ENCODE measurements around the gene KRT26. TPM values are rescaled to one million over a fixed set of nuclear protein-coding genes. Genes with fewer than 3 reads are reported as not detected.
"Not testable (repeated sequence)": the region's sequence is repeated elsewhere in the genome, so short reads cannot be mapped to it uniquely, and the experiment has no call there.

Gene KRT26
- total RNA-seq, 1 experiment from 2014 or later: not detected

- H3K4me2 ChIP-seq (ENCODE audit: low read depth, low read length, poor library complexity, severe bottlenecking): no peak overlapping the region
- no peaks in the 10 kb centered on the region for H4K20me1 ChIP-seq (ENCODE audit: insufficient read depth, low read depth, low read length)
- no peaks in the 10 kb centered on the region for H3K9me2 ChIP-seq (replicated peaks; ENCODE audit: insufficient read depth, low read length)
- H2AFZ ChIP-seq (ENCODE audit: low read length): no peak overlapping the region
- no peak overlapping the region for H3K4me3 ChIP-seq (ENCODE audit: low read length)
- H3K9ac ChIP-seq (ENCODE audit: low read length): no peak overlapping the region
- H3K36me3 ChIP-seq (ENCODE audit: insufficient read depth, low read length): peaks cover 10% of the 10 kb centered on the region
- H3K4me1 ChIP-seq (ENCODE audit: low read length): peaks cover 20% of the 10 kb centered on the region
- no peaks in the 10 kb centered on the region for H3K27me3 ChIP-seq (ENCODE audit: low read length)
- no peaks in the 10 kb centered on the region for H3K9me3 ChIP-seq (ENCODE audit: low read length)
- DNase-seq: no peak
- no peak overlapping the region for H3K27ac ChIP-seq (ENCODE audit: low read length)
- H3K79me2 ChIP-seq (ENCODE audit: low read length): peaks cover 35% of the 10 kb centered on the region
These were observed 44.6 kb upstream of the KRT26 start for GRCh38 chr17:40816569-40816968.

GRCh38 chr17:40815381-40815780 lies 43.4 kb upstream of the KRT26 start:
- no peaks in the 10 kb centered on the region for H3K9me2 ChIP-seq (replicated peaks; ENCODE audit: insufficient read depth, low read length)
- no peaks in the 10 kb centered on the region for H3K9me3 ChIP-seq (ENCODE audit: low read length)
- no peak for DNase-seq
- H3K27me3 ChIP-seq (ENCODE audit: low read length): no peaks in the 10 kb centered on the region
- H3K4me2 ChIP-seq (ENCODE audit: low read depth, low read length, poor library complexity, severe bottlenecking): no peak overlapping the region
- peaks cover 16% of the 10 kb centered on the region for H3K4me1 ChIP-seq (ENCODE audit: low read length)
- no peak overlapping the region for H3K27ac ChIP-seq (ENCODE audit: low read length)
- no peak overlapping the region for H2AFZ ChIP-seq (ENCODE audit: low read length)
- H3K36me3 ChIP-seq (ENCODE audit: insufficient read depth, low read length): peaks cover 9% of the 10 kb centered on the region
- H4K20me1 ChIP-seq (ENCODE audit: insufficient read depth, low read depth, low read length): no peaks in the 10 kb centered on the region
- no peak overlapping the region for H3K4me3 ChIP-seq (ENCODE audit: low read length)
- peaks cover 23% of the 10 kb centered on the region for H3K79me2 ChIP-seq (ENCODE audit: low read length)
- no peak overlapping the region for H3K9ac ChIP-seq (ENCODE audit: low read length)

GRCh38 chr17:40814657-40815056 lies 42.7 kb upstream of the KRT26 start:
- H3K9me2 ChIP-seq (replicated peaks; ENCODE audit: insufficient read depth, low read length); H3K9me3 ChIP-seq (ENCODE audit: low read length); H3K4me1 ChIP-seq (ENCODE audit: low read length); H3K27ac ChIP-seq (ENCODE audit: low read length); H3K27me3 ChIP-seq (ENCODE audit: low read length); H4K20me1 ChIP-seq (ENCODE audit: insufficient read depth, low read depth, low read length); H2AFZ ChIP-seq (ENCODE audit: low read length); DNase-seq; H3K36me3 ChIP-seq (ENCODE audit: insufficient read depth, low read length); H3K9ac ChIP-seq (ENCODE audit: low read length); H3K4me2 ChIP-seq (ENCODE audit: low read depth, low read length, poor library complexity, severe bottlenecking); H3K4me3 ChIP-seq (ENCODE audit: low read length): not testable (repeated sequence)
- peaks cover 16% of the 10 kb centered on the region for H3K79me2 ChIP-seq (ENCODE audit: low read length)

- peaks cover 9% of the 10 kb centered on the region for H3K79me2 ChIP-seq (ENCODE audit: low read length)
- H3K4me1 ChIP-seq (ENCODE audit: low read length): peaks cover 8% of the 10 kb centered on the region
- H4K20me1 ChIP-seq (ENCODE audit: insufficient read depth, low read depth, low read length): no peaks in the 10 kb centered on the region
- H3K9ac ChIP-seq (ENCODE audit: low read length): no peak overlapping the region
- H3K4me2 ChIP-seq (ENCODE audit: low read depth, low read length, poor library complexity, severe bottlenecking): no peak overlapping the region
- H3K27ac ChIP-seq (ENCODE audit: low read length): no peak overlapping the region
- no peak overlapping the region for H2AFZ ChIP-seq (ENCODE audit: low read length)
- H3K9me3 ChIP-seq (ENCODE audit: low read length): no peaks in the 10 kb centered on the region
- no peaks in the 10 kb centered on the region for H3K9me2 ChIP-seq (replicated peaks; ENCODE audit: insufficient read depth, low read length)
- no peak for DNase-seq
- no peak overlapping the region for H3K4me3 ChIP-seq (ENCODE audit: low read length)
- H3K27me3 ChIP-seq (ENCODE audit: low read length): no peaks in the 10 kb centered on the region
- H3K36me3 ChIP-seq (ENCODE audit: insufficient read depth, low read length): peaks cover 5% of the 10 kb centered on the region
These were observed 41.8 kb upstream of the KRT26 start for GRCh38 chr17:40813804-40814203.

- H3K27me3 ChIP-seq (ENCODE audit: low read length): no peaks in the 10 kb centered on the region
- peaks cover 6% of the 10 kb centered on the region for H3K4me1 ChIP-seq (ENCODE audit: low read length)
- no peak overlapping the region for H3K27ac ChIP-seq (ENCODE audit: low read length)
- H3K9ac ChIP-seq (ENCODE audit: low read length): no peak overlapping the region
- no peaks in the 10 kb centered on the region for H3K79me2 ChIP-seq (ENCODE audit: low read length)
- peaks cover 5% of the 10 kb centered on the region for H3K36me3 ChIP-seq (ENCODE audit: insufficient read depth, low read length)
- no peaks in the 10 kb centered on the region for H3K9me2 ChIP-seq (replicated peaks; ENCODE audit: insufficient read depth, low read length)
- no peaks in the 10 kb centered on the region for H4K20me1 ChIP-seq (ENCODE audit: insufficient read depth, low read depth, low read length)
- H3K9me3 ChIP-seq (ENCODE audit: low read length): no peaks in the 10 kb centered on the region
- H2AFZ ChIP-seq (ENCODE audit: low read length): no peak overlapping the region
- no peak overlapping the region for H3K4me3 ChIP-seq (ENCODE audit: low read length)
- no peak for DNase-seq
- H3K4me2 ChIP-seq (ENCODE audit: low read depth, low read length, poor library complexity, severe bottlenecking): no peak overlapping the region
These were observed 40.6 kb upstream of the KRT26 start for GRCh38 chr17:40812639-40813038.

- Histone ChIP-seq H3K9me3 (ENCODE audit: low read length) (no peaks in the 10 kb centered on the region), H3K4me3 (ENCODE audit: low read length) (no peak overlapping the region), H3K9ac (ENCODE audit: low read length) (no peak overlapping the region), H3K79me2 (ENCODE audit: low read length) (no peaks in the 10 kb centered on the region), H3K27ac (ENCODE audit: low read length) (no peak overlapping the region), H3K4me2 (ENCODE audit: low read depth, low read length, poor library complexity, severe bottlenecking) (no peak overlapping the region), H3K36me3 (ENCODE audit: insufficient read depth, low read length) (no peaks in the 10 kb centered on the region), H4K20me1 (ENCODE audit: insufficient read depth, low read depth, low read length) (no peaks in the 10 kb centered on the region), H3K9me2 (replicated peaks; ENCODE audit: insufficient read depth, low read length) (no peaks in the 10 kb centered on the region), H3K4me1 (ENCODE audit: low read length) (peaks cover 3% of the 10 kb centered on the region; the same call in 1 of the 2 replicates), H2AFZ (ENCODE audit: low read length) (no peak overlapping the region), H3K27me3 (ENCODE audit: low read length) (no peaks in the 10 kb centered on the region)
- DNase-seq: no peak
These were observed 38.5 kb upstream of the KRT26 start for GRCh38 chr17:40810494-40810893.

GRCh38 chr17:40809721-40810421 lies 37.9 kb upstream of the KRT26 start:
- Histone ChIP-seq H2AFZ (ENCODE audit: low read length) (no peak overlapping the region), H3K9ac (ENCODE audit: low read length) (no peak overlapping the region), H3K27ac (ENCODE audit: low read length) (no peak overlapping the region), H3K27me3 (ENCODE audit: low read length) (no peaks in the 10 kb centered on the region), H3K4me1 (ENCODE audit: low read length) (peaks cover 3% of the 10 kb centered on the region; the same call in 1 of the 2 replicates), H3K36me3 (ENCODE audit: insufficient read depth, low read length) (no peaks in the 10 kb centered on the region), H3K79me2 (ENCODE audit: low read length) (no peaks in the 10 kb centered on the region), H3K4me3 (ENCODE audit: low read length) (no peak overlapping the region), H4K20me1 (ENCODE audit: insufficient read depth, low read depth, low read length) (no peaks in the 10 kb centered on the region), H3K4me2 (ENCODE audit: low read depth, low read length, poor library complexity, severe bottlenecking) (no peak overlapping the region), H3K9me3 (ENCODE audit: low read length) (no peaks in the 10 kb centered on the region), H3K9me2 (replicated peaks; ENCODE audit: insufficient read depth, low read length) (no peaks in the 10 kb centered on the region)
- DNase-seq: no peak

- no peak overlapping the region for H3K27ac ChIP-seq (ENCODE audit: low read length)
- H3K9me2 ChIP-seq (replicated peaks; ENCODE audit: insufficient read depth, low read length): no peaks in the 10 kb centered on the region
- no peak overlapping the region for H2AFZ ChIP-seq (ENCODE audit: low read length)
- DNase-seq: no peak
- H3K4me2 ChIP-seq (ENCODE audit: low read depth, low read length, poor library complexity, severe bottlenecking): no peak overlapping the region
- H4K20me1 ChIP-seq (ENCODE audit: insufficient read depth, low read depth, low read length): no peaks in the 10 kb centered on the region
- H3K9me3 ChIP-seq (ENCODE audit: low read length): no peaks in the 10 kb centered on the region
- no peaks in the 10 kb centered on the region for H3K79me2 ChIP-seq (ENCODE audit: low read length)
- H3K4me1 ChIP-seq (ENCODE audit: low read length): peaks cover 3% of the 10 kb centered on the region; the same call in 1 of the 2 replicates
- H3K9ac ChIP-seq (ENCODE audit: low read length): no peak overlapping the region
- no peaks in the 10 kb centered on the region for H3K36me3 ChIP-seq (ENCODE audit: insufficient read depth, low read length)
- H3K27me3 ChIP-seq (ENCODE audit: low read length): no peaks in the 10 kb centered on the region
- no peak overlapping the region for H3K4me3 ChIP-seq (ENCODE audit: low read length)
These were observed 34.1 kb upstream of the KRT26 start for GRCh38 chr17:40806131-40806530.
